HG03575 (cell line): Measurements from ENCODE around the gene GTF2H2.
"Not testable (repeated sequence)": the region's sequence is repeated elsewhere in the genome, so short reads cannot be mapped to it uniquely, and the experiment has no call there.

Experiments used
- ATAC-seq: cut with Tn5 transposase; IDR thresholded peaks from one replicate; pipeline ENCODE4 v1.9.1; 2021; ENCODE audit not compliant: unreplicated experiment, insufficient number of reproducible peaks, low FRiP score; ENCODE audit errors: extremely low read depth

Gene GTF2H2

GRCh38 chr5:71067262-71067928 is at the start of gene GTF2H2:
Gene GTF2H2, minus strand, starts transcription at chr5:71067676. Its CDS starts 4,913 bp downstream, at chr5:71062763.
- ATAC-seq, result not testable (repeated sequence)

GRCh38 chr5:71109730-71110275 is 42.3 kb upstream of the GTF2H2 start:
- not testable (repeated sequence) for ATAC-seq

DNA sequence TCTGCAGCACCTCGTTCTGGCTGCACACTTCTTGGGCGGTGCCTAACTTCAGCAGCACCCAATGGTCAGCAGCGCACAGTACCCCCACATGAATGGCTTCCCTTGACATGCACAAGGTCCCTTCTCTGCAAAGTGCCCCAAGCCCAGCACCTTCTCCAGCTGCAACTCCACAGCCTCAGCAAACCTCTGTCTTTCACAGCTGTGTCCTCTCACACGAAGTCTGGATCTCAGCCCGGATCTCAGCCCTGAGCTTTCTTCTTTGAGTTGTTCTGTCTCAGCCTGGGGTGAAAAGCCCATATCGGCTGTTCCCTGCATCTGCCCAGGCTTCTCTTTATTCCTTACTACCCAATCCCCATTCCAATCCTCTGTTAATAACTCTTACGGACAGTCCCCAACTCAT is 32.5 kb upstream of the GTF2H2 start:
- ATAC-seq, result not testable (repeated sequence)

DNA sequence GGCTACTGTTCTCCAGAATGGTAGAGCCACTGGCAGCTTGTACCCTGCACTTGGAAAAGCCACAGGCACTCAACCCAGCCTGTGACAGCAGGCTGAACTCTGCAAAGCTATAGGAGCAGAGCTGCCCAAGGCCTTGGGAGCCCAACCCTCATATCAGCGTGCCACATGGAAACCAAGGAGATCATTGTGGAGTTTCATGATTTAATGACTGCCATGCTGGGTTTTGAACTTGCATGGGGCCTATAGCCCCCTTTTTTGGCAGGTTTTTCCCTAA is 30.4 kb upstream of the GTF2H2 start:
- ATAC-seq, result not testable (repeated sequence)

DNA sequence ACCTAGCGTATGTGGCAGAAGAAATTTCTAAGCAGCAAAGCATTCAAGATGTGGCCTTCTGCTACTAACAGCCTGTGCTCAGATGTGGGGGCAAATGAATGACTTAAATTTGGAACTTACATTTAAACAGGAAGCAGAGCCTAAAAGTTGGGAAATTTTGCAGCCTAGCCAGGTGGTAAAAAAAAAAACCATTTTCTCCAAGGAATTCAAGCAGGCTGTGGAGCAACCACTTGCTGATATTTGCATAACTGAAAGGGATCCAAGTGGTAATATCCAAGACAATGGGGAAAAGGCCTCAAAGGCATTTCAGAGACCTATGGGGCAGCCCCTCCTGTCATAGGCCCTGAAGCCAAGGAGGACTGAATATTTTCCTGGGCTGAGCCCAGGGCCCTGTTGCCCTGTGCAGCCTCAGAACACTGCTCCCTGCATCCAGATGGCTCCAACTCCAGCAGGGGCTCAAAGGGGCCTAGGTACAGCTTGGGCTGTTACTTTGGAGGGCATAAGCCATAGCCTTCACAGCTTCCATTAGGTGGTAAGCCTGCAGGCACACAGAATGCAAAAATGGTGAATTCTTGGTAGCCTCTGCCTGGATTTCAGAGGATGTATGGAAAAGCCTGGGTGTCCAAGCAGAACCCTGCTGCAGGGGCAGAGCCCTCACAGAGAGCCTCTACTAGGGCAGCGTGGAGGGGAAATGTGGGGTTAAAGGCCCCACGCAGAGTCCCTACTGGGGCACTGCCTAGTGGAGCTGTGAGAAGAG is 29.9 kb upstream of the GTF2H2 start:
- ATAC-seq, result not testable (repeated sequence)

GRCh38 chr5:71089773-71090172 is 22.3 kb upstream of the GTF2H2 start:
- ATAC-seq, result not testable (repeated sequence)

- ATAC-seq, result not testable (repeated sequence)
These were observed 21.3 kb upstream of the GTF2H2 start for GRCh38 chr5:71088754-71089153.

- not testable (repeated sequence) for ATAC-seq
These were observed 18.7 kb upstream of the GTF2H2 start for GRCh38 chr5:71086145-71086544.

- not testable (repeated sequence) for ATAC-seq
These were observed 17.0 kb upstream of the GTF2H2 start for GRCh38 chr5:71084280-71085063.

DNA sequence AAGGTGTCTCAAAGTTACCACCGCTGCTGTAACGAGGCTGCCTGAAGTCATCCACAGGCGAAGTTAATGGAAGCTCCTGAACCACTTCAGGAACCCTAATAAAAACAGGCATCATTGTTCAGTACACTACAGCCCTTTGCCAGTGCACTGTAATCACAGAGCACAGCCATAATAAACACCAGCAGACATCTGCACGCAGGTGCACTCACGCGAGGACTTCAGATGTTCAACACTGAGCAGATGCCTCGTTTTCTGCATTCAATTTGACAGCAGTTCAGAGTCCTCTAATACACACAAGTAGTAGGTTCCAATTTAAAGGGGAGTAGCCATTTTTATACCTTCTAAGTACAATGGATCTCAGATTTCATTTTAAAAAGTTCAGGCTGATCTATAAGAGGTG is 15.4 kb upstream of the GTF2H2 start:
- not testable (repeated sequence) for ATAC-seq

- not testable (repeated sequence) for ATAC-seq
These were observed 14.9 kb upstream of the GTF2H2 start for GRCh38 chr5:71082340-71082739.

DNA sequence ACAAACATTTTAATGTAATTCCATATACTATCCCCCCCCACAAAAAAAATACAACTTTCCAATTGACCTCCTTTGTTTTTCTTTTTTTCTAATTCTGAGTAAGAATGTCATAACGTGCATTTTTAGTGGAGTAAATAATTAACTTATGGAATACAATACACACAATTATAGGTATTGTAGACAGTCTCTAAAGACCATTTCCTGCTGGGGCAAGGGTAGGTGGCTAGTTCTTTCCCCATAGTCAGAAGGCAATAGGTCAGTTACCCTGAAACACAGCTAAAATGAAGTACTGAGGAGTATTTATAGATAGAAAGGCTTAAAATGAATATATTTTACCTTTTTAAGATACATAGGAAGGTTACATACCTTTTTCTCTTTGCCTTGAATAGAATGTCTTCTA is 6.2 kb downstream of the GTF2H2 start:
- ATAC-seq, result not testable (repeated sequence)

- not testable (repeated sequence) for ATAC-seq
These were observed 8.1 kb downstream of the GTF2H2 start for GRCh38 chr5:71059426-71059825.

- not testable (repeated sequence) for ATAC-seq
These were observed 22.7 kb downstream of the GTF2H2 start for GRCh38 chr5:71044808-71045207.

DNA sequence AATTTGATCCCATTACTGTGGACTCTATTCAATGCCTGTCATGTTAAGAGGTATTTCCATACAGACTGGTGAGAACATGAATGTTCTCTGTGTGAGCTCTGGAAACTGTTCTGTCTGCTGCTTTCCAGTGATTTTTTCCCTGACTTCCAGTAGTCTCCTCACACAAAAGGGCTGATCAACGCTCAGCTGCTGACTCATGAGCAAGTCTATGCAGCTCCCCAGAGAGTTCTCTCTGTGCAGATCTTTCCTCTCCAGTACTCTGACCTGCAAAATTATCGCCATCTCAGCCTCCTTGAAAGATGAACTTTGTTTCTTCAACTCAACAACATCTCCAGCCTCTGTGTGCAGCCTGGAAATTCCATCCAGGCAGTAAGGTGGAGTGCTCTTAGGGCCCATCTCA is 23.3 kb downstream of the GTF2H2 start:
- not testable (repeated sequence) for ATAC-seq

GRCh38 chr5:71031046-71031776 is 36.3 kb downstream of the GTF2H2 start:
- not testable (repeated sequence) for ATAC-seq

- ATAC-seq, result not testable (repeated sequence)
These were observed 42.1 kb downstream of the GTF2H2 start, which contains the start of gene NAIP for GRCh38 chr5:71025289-71025953. Gene NAIP, minus strand, starts transcription at chr5:71025339. Its CDS starts 12,424 bp downstream, at chr5:71012915.

DNA sequence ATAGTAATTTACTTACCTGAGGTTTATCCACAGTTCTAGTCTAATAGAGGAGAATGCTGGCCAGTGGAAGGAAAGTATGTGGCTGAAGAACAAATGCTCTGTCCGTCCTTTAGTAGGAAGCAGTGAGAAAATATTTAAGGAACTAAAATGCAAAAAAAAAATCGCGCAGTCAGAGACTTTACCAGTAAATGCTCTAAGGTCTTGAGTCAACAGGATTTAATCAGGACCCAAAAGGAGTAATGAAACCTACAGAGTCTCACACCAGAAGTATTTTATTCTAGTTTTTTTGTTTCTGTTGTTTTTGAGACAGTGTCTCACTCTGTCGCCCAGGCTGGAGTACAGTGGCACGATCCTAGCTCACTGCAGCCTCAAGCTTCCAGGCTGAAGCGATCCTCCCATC is 46.8 kb downstream of the GTF2H2 start:
- ATAC-seq, result not testable (repeated sequence)
